Left renal pelvis (tissue), 4 donors: ENCODE results near the gene MYO3A. TPM values are rescaled to one million over a fixed set of nuclear protein-coding genes. Genes with fewer than 3 reads are reported as not detected.
A peak's percentile ranks its signal among the peaks of the same experiment; 100 is the strongest.
"Not testable (repeated sequence)": the region's sequence is repeated elsewhere in the genome, so short reads cannot be mapped to it uniquely, and the experiment has no call there.

Source experiments
- DNase-seq, 4 donors: peaks; one replicate each; pipeline ENCODE4 v3.0.0-alpha.2; 2013; ENCODE audit warnings: low read depth in 4 of 4, low spot score in 3 of 4
- polyA plus RNA-seq, 4 donors: library from polyadenylated mRNA; unstranded; fragments of 120-200 nt; gene quantifications; one replicate each; pipeline ENCODE4 v1.2.1, GENCODE V29; 2013; ENCODE audit not compliant: insufficient read length in 4 of 4

MYO3A gene
- polyA plus RNA-seq, 4 donors: 1.2 to 10.0 (median 6.6) TPM

DNA sequence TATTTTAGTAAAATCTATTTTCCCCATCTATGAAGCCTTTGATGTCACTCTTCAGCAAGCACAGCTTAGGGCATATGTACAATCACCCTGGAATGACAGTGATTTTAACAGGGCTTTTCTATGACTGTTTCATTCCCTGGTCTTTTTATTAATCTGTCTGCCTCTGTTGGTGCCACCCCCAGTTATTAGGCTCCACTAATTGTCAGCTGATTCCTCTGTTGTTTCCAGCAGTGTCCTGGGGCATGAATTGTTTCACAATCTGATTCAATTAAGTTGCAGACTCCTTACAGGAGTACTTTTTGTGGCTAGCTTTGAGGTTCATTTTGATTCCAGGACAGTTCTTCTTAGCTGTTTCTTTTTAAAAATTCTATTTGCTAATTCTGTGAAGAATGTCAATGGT is 38.6 kb downstream of the MYO3A start:
- no peak for DNase-seq

DNA sequence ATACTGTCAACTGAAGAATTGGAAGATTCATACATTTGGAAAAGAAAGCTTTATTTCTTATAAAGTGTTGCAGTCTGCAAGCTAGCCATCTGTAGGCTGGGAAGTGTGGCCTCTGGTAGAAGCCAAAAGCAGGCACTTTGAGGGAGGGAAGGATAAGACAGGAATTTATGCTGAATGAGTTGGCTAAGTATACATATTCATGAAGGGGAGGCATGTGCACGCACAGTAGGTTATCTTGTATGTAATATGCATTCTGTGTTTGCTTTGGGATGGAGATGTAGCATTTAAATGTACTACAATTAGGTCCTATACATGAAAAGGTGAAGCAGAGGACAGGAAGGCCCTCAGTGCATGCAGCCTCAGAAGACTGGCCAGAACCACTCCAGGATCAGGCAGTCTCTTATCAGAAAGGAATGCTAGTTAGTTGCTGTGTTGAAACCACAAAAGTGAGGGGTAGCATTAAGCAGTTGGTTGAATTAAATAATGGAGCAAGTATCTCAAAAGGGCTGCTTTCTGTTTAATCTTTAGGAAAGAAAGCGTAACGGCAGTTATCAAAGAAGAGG is 40.9 kb downstream of the MYO3A start:
- no peak for DNase-seq

DNA sequence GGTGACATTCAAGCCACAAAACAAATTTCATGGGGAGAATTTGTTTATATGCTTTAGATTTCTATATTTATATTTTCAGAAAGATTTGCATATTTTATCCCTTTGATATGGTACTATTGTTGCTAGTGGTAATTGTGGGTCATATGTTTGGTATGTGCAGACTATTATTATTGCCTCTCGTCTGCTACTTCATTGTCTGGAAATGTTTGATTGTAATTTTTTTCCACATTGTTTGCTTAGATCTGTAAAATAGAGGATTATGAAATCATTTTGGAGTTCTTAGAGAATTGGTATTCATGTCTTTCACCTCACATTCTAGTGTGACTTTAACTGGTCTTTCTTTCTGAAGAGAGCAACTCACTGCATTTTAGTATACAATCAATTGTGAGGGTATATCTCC is 44.7 kb downstream of the MYO3A start:
- DNase-seq: no peak

DNA sequence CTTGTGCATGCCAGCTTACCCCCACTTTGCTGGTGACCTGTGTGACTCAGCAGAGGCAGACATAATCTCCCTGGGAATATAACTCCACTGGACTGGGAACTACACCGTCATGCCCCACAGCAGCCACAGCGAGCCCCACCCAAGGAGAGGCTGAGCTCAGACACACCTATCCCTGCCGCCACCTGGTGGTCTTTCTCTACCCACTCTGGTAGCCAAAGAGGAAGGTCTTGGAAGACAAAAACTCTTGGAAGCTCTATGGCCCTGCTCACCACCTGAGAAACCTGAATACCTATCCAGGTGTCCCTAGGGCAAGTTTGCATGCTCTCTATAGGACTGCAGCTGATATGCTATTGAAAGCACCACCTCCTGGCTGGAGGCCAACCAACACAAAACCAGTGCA is 48.1 kb downstream of the MYO3A start:
- no peak for DNase-seq

DNA sequence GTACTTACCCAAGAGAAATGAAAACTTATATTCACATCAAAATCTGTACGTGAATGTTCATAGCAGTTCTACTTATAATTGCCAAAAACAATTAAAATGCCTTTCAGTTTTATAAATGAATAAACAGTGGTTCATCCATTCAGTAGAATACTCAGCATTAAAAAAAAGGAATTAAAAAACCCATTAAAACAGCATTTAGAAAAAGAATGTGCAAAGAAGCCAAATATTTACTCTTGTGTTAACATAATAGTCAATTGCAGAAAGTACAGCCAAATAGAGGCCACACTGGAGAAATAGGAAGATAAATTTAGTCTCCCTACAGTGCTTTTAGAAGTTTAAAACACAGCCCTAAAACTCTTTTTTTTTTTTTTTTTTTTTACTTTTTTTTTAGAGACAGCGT is 54.6 kb downstream of the MYO3A start:
- no peak for DNase-seq

DNA sequence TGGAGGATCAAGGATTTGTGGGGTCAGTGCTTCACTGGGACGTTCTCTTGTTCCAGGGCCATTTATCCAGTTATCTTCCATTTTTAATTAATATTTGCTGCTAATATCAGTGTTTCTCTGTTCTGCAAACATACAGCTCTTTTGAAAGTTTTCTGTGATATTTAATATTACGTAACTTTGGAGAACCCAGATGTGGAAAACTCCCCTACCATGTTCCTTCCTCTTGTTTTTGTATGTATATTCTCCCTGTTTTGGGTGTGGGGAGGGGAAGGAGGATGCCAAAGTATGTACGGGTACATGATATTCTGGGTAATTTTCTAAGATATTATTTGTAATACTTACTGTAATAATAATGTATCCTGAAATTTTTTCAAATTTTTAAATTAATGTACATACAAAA is 55.9 kb downstream of the MYO3A start:
- no peak for DNase-seq

DNA sequence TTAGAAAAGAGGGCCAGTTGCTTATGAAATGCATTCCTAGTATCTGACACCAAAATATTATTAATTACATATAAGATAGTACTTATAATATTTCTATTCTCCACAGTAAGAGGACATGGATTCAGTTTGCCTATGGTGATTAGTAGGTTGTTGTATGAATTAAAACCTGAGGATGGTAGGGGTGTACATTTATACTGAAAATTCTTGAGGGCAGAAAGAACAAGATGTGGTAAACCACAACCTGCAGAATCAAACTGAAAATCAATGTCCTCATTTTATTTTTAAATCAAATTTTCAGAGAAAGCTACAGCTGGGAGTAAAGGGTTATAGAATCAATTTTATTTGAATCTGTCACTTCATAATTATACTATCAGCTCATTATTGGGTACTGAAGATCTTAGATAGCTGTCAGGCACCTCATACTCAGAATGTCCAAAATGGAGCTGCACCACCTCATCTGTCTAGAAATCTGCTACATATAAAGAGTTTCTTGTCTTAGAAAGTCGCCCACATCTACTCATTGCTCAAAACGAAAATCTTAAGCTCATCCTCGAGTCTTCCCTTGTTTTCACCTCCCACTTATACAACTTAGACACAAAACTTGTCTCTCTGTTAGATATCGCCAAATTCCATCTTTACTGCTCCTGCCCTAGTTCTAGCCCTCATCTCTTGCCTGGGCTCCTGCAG is 65.4 kb downstream of the MYO3A start:
- no peak for DNase-seq

DNA sequence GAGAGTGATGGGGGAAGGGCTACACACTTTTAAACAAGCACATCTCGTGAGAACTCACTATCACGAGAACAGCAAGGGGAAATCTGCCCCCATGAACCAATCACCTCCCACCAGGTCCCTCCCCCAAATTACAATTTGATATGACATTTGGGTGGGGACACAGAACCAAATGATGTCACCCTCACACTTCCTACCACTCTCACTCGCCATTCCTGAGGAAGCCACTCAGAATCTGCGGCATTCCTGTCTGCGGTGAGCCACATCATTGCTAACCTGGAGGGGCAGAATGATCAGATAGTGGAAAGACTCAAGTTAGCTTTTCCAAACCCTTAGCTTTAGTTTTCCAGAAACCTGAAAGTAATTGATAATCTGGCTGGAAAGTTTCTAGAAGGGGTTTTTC is 66.9 kb downstream of the MYO3A start:
- DNase-seq: no peak

DNA sequence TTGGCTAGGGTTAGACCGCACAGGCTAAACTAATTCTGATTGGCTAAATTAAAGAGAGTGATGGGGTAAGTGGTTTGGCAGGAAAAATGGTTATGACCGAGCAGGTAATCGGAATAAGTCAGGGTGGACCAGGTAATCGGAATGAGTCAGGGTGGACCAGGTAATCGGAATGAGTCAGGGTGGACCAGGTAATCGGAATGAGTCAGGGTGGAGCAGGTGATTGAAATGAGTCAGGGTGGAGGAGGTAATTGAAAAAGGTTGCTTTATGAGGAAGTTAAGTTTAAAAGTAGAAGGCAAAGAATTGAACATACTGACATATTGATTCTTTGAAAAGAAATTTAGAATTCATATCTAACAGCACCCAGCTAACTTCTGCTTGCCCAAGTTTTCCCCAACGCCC is 68.4 kb downstream of the MYO3A start:
- DNase-seq: not testable (repeated sequence)

DNA sequence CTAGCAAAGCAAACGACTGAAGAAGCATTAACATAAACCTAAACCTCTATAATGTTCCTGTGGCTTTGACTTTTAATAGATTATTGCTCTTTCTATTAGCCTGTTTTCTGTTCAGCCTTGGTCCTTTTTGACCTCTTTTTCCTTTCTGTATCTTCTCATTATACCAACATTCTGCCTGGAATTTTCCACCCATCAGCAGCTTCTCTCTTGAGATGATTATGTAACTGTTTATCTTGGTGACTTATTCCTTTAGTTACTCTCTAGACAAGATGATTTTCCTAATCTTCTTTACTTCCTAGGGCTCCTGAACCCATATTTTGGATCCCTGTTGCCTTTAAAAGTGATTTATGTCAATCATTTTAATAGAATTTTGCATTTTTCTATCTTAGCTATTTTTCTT is 81.1 kb downstream of the MYO3A start:
- DNase-seq: no peak

DNA sequence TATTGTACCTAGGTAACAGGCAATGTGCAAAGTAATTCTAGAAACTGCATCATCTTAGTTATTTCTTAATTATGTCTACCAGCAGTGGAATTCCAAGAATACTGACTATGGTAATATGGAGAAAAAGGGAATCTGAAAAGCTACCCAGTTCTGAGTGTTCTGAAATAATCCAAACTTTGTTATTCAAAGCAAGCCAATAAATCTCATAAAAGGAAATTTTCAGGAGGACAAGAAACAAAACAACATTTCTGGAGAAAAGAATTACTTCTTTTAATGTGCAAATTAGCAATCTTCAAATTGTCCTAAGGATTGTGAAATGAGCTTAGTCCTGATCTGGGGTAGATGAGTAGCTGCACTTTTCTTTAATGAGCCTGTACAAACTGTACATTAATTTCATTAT is 88.8 kb downstream of the MYO3A start:
- no peak for DNase-seq

DNA sequence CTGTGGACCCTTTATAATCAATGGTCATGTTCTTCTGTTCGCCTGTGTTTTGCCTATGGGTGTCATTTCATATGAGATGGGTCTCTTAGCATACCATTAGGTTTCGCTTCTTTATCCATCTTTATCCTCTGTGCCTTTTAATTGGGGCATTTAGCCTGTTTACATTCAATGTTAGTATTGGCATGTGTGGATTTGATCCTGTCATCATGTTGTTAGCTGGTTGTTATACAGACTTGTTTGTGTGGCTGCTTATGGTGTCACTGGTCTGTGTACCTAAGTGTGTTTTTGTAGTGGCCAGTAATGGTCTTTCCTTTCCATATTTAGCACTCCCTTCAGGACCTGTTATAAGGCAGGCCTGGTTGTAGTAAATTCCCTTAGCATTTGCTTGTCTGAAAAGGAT is 90.3 kb downstream of the MYO3A start:
- no peak for DNase-seq

DNA sequence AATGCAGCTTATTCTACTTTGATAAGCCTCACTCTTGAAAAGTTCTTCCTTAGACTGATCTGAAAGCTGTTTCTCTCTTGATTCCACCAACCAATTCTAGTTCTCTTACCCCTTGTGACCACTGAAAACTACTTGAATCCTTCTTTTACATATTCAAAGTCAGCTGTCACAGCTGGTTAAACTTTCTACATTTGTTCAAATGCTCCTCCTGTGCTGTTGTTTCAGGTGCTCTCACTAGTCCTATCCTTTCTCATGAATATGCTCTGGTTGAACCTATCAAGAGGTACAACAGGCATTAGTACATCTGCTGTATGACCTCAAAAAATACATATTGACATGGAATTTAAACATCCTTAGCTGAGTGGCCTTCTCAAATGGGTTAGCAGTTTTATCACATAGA is 91.5 kb downstream of the MYO3A start:
- DNase-seq: no peak

DNA sequence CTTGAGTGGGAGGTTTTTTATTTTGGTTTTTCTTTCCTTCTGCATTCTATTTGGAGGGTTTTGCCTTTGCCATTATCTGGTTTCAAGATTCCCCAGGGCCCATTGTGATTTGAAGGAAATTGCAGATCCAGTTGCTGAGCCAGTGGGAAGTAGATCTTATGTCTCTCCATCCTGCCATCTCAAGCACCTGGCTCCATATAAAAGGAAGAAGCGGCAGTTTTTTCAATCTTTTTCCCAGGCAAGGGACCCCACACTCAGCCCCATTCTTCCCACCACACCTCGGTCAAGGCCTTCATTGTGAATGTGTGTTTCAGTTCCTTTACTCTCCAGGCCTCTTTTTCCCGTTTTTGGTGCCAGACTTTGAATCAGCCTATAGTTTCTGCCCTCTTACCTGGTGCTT is 95.8 kb downstream of the MYO3A start:
- DNase-seq: no peak

DNA sequence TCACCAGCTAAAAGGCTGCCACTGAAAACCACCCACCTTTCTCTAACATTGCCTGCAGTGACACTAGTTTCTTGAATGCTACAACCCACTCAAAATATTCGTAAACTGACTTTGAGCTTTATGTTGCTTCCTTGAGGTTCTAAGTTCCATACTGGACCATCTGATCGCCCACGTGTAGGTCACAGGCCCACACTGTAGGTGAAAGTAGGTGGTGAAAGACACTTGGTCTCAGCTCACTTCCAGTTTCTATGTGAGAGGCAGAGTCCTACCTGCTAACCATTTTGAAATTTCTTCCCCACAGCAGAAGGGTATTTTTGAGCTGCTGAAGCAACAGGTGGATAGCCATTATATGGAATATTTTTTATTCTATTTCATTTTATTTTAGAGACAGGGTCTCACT is 97.3 kb downstream of the MYO3A start:
- no peak for DNase-seq

DNA sequence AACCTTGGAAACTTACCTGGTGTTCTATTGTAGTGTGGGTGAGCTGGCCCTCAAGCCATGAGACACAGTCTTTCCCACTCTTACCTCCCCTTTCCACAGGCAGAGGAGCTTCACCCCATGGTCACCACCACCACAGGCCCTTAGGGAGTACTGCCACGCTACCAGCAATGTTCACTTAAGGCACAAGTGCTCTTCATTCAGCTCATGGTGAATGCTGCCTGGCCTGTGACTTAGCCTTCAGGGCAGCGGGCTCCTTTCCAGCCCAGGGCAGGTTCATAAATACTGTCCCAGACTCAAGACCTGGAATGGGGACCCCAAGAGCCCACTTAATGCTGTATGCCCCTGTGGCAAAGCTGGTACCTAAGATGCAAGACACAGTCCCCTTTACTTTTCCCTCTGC is 109.4 kb downstream of the MYO3A start:
- DNase-seq: no peak

DNA sequence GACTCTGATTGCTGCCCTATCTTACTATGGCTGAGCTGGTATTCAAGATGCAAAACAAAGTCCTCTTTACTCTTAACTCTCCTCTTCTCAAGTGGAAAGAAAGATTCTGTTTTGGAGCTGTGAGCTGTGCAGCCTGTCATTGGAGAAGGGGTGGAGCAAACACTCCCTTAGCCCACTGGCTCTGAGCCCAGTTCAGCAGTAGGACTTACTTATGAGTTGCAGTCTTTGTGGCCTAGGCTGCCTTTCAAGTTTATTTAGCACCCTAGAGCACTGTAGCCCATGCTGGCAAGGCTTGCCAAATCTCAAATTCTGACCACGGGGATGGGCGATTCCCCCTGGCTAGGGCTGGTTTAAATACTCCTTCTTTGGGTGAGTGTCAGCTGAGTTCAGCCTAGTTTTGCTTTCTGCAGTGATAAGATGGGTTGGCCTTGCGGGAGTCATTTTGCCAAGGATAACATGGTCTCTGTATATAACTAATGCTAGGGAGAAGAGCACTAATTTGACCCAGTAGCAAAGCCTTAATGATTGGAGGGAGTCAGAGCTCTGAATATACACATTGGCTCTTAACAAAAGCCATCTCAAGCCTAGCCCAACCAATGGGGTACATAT is 110.2 kb downstream of the MYO3A start:
- peak in 3 of 4 donors; percentile 2 to 22 (median 12) for DNase-seq

DNA sequence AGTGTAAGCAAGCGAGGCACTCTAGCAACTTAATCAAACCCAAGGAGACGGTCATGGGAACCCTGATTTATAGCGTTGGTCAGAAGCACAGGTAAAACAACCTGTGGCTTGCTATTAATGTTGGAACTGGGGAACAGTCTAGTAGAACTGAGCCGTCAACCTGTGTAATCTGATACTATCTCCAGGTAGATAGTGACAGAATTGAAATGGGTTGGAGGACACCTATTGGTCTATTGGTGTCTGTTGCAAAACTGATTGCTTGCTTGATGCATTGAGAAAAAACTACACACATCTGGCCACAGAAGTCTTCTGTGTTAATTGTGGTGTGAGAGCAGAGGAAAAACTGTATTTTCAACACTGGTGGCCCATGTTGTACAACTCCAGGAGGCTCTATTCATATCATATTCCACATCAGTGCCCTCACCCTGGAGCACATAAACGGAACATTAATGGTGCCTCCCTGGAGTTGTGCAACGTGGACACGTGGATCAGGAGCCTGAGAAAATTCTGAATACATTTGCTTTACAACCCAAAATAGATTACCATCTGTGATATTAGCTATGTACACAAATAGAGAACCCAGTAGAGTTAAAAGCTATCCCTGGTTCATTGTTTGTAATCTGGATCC is 112.2 kb downstream of the MYO3A start:
- DNase-seq: no peak

DNA sequence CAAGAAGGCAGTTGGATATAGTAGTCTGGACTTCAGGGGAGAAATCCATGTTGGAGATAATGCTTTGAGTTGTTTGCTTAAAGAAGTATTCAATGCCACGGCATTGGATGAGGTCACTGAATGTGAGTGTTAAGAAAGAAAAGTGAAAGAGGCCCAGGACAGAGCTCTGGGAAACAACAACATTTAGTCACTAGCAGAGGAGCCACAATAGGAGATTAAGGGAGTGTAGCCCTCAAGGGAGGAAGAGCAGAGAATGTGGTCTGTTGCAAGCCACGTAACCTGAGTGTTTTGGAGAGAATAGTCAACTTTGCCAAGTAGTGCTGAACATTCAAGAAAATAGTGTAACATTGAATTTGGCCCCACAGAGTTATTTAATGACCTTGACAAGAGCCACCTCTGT is 114.7 kb downstream of the MYO3A start:
- DNase-seq: no peak

DNA sequence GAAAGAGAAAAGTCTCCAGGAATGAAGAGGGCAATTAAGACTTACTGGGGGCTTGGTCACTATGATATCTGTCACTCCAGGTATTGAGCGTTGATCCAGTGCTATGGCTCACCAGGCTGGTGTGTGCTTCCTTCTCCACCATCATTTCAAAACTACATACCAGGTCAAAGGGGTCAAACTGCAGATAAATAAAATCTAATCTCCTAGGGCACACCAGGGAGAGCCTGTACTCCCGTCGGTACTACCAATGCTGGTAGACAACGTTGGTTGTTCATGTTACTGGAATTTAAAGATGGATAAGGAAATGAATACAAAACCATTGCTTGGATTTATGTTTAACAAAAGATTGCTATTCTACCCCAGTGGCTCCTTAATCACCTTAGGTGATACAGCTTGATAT is 118.3 kb downstream of the MYO3A start:
- DNase-seq: no peak

DNA sequence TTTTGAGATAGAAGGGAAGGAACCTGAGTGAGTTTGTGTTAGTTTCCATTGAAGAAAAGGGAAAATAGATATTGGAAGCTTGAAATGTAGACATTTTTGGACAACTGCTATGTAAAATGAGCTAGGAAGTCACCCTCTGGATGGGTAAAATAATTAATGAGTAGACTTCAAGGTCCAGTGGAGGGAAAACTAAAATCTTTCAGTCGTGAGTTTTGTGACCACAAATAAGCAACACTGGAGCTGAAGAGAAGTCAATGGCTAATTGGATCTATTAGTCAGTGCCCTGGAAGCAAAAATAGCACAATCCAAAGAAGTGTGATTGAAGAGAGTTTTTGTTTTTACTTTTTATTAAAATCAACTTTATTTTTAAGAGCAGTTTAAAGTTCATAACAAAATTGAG is 123.4 kb downstream of the MYO3A start:
- no peak for DNase-seq

DNA sequence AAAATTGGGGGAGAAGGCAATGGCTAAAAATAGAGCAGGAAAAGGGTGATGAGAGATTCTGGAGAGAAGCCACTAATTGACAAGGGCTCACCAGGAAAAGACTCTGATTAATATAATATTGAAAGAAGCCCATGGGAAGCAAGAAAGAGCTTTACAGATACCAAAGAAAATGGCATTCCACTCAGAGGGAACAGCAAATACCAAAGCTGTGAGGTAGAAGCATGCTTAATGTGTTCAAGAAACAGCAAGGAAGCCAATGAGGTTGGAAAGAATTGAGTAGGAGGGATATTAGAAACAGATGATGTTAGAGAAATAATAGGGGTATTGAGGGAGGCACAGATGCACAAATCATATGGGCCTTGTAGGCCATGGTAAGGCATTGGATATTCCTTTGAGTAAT is 130.1 kb downstream of the MYO3A start:
- no peak for DNase-seq
